IMR-90 (cell line): ENCODE measurements around the gene PLN. TPM values are rescaled to one million over a fixed set of nuclear protein-coding genes. Genes with fewer than 3 reads are reported as not detected.

Source experiments
- ATAC-seq: fragments of 200-7000 bp; cut with Tn5 transposase; 2 replicates; pipeline ENCODE4 v1.9.1; 2020; ENCODE audit warnings: low read depth, mild to moderate bottlenecking, moderate library complexity
- BruUV-seq: library from RNA; stranded (reverse); fragments of 400-500 nt; replicated peaks from 2 replicates; lab custom pipeline; 2021; lab: Mats Ljungman, UMichigan
- CTCF ChIA-PET: fragments of 300-600 bp; formaldehyde crosslinking; extraction: SDS; loops from one replicate; lab custom pipeline; 2021; ENCODE audit warnings: antibody characterized with exemption; lab: Yijun Ruan, JAX
- POLR2A ChIA-PET: fragments of 300-600 bp; sonication (Branson Sonifier 250); formaldehyde crosslinking; loops from one replicate; lab custom pipeline; 2022; ENCODE audit warnings: antibody characterized with exemption; ENCODE audit not compliant: unreplicated experiment; lab: Charles Lee
- DNase-seq: peaks from one replicate; pipeline ENCODE4 v3.0.0; 2013
- H2AFZ ChIP-seq: replicated peaks from 2 replicates; pipeline ENCODE3; 2013; ENCODE audit warnings: low read length, mild to moderate bottlenecking; ENCODE audit not compliant: poor library complexity
- H2AK5ac ChIP-seq: 2 replicates; pipeline ENCODE4 v1.6.1; 2013; ENCODE audit warnings: low read depth, low read length, inconsistent platforms
- H2AK9ac ChIP-seq: replicated peaks from 2 replicates; pipeline ENCODE3; 2013; ENCODE audit warnings: mild to moderate bottlenecking, low read depth, low read length, moderate library complexity; ENCODE audit not compliant: poor library complexity
- H2BK120ac ChIP-seq: 2 replicates; pipeline ENCODE4 v1.6.1; 2013; ENCODE audit warnings: low read depth, low read length, inconsistent platforms
- H2BK15ac ChIP-seq: 3 replicates; pipeline ENCODE4 v1.6.1; 2013; ENCODE audit warnings: low read depth, low read length, inconsistent platforms
- H2BK20ac ChIP-seq: 2 replicates; pipeline ENCODE4 v1.6.1; 2013; ENCODE audit warnings: low read depth, mild to moderate bottlenecking, inconsistent platforms, low read length, moderate library complexity
- H2BK5ac ChIP-seq: 2 replicates; pipeline ENCODE4 v1.6.1; 2013; ENCODE audit warnings: mild to moderate bottlenecking, low read depth, low read length, inconsistent platforms; ENCODE audit not compliant: poor library complexity, severe bottlenecking
- H3K14ac ChIP-seq: replicated peaks from 2 replicates; pipeline ENCODE4 v1.6.1; 2013; ENCODE audit warnings: low read depth, low read length, inconsistent platforms
- H3K18ac ChIP-seq: 2 replicates; pipeline ENCODE4 v1.6.1; 2013; ENCODE audit warnings: low read depth, low read length, control low read depth
- H3K23ac ChIP-seq: 2 replicates; pipeline ENCODE4 v1.6.1; 2013; ENCODE audit warnings: low read depth, low read length, inconsistent platforms
- H3K27ac ChIP-seq: 2 replicates; pipeline ENCODE4 v1.5.1; 2013; ENCODE audit warnings: mild to moderate bottlenecking, control low read depth, low read length; ENCODE audit not compliant: insufficient read depth
- H3K27me3 ChIP-seq: 2 replicates; pipeline ENCODE4 v1.6.1; 2013; ENCODE audit warnings: low read length; ENCODE audit not compliant: control insufficient read depth, insufficient read depth
- H3K36me3 ChIP-seq: 2 replicates; pipeline ENCODE4 v1.6.1; 2013; ENCODE audit warnings: low read length, mixed read lengths; ENCODE audit not compliant: control insufficient read depth, insufficient read depth
- H3K4ac ChIP-seq: 2 replicates; pipeline ENCODE4 v1.6.1; 2013; ENCODE audit warnings: low read depth, low read length, inconsistent platforms
- H3K4me1 ChIP-seq: 2 replicates; pipeline ENCODE4 v1.6.1; 2013; ENCODE audit warnings: low read length, mixed read lengths; ENCODE audit not compliant: control insufficient read depth, insufficient read depth
- H3K4me2 ChIP-seq: 2 replicates; pipeline ENCODE4 v1.6.1; 2013; ENCODE audit warnings: low read depth, mild to moderate bottlenecking, control low read depth, low read length, moderate library complexity
- H3K4me3 ChIP-seq: 2 replicates; pipeline ENCODE4 v1.5.1; 2013; ENCODE audit warnings: low read depth, mild to moderate bottlenecking, control low read depth, low read length, moderate library complexity; ENCODE audit not compliant: insufficient read depth
- H3K56ac ChIP-seq: 2 replicates; pipeline ENCODE4 v1.6.1; 2013; ENCODE audit warnings: low read length, inconsistent platforms; ENCODE audit not compliant: insufficient read depth; ENCODE audit errors: extremely low read depth
- H3K79me1 ChIP-seq, 2 experiments: 2 replicates each; pipeline ENCODE4 v1.6.1; 2013; ENCODE audit warnings: low read length in 2 of 2, inconsistent platforms in 1 of 2, low read depth in 1 of 2
- H3K9ac ChIP-seq: 2 replicates; pipeline ENCODE4 v1.6.1; 2013; ENCODE audit warnings: low read depth, low read length, control low read depth
- H3K9me1 ChIP-seq: 2 replicates; pipeline ENCODE4 v1.6.1; 2013; ENCODE audit warnings: low read length, inconsistent platforms; ENCODE audit not compliant: insufficient read depth
- H3K9me3 ChIP-seq: 2 replicates; pipeline ENCODE4 v1.6.1; 2013; ENCODE audit warnings: low read length; ENCODE audit not compliant: control insufficient read depth, insufficient read depth
- H4K20me1 ChIP-seq: 2 replicates; pipeline ENCODE4 v1.6.1; 2013; ENCODE audit warnings: low read length, inconsistent platforms; ENCODE audit not compliant: insufficient read depth
- H4K5ac ChIP-seq: 2 replicates; pipeline ENCODE4 v1.6.1; 2013; ENCODE audit warnings: mild to moderate bottlenecking, low read depth, low read length, control low read depth
- H4K8ac ChIP-seq, 2 experiments: 2 replicates each; pipeline ENCODE4 v1.6.1; 2013; ENCODE audit warnings: low read depth in 2 of 2, low read length in 2 of 2, control low read depth in 1 of 2, inconsistent platforms in 1 of 2
- H4K91ac ChIP-seq: 2 replicates; pipeline ENCODE4 v1.6.1; 2013; ENCODE audit warnings: low read depth, low read length, inconsistent platforms; ENCODE audit not compliant: insufficient read depth
- BHLHE40 ChIP-seq: fragments of 150-350 bp; IDR thresholded peaks from 2 replicates; pipeline ENCODE4 v1.6.1; 2016; ENCODE audit warnings: mild to moderate bottlenecking, low read depth, low read length
- CEBPB ChIP-seq: IDR thresholded peaks from 2 replicates; pipeline ENCODE4 v1.6.1; 2012; ENCODE audit warnings: low read depth, low read length, improper control_type of control experiment
- CHD1 ChIP-seq: IDR thresholded peaks from 2 replicates; pipeline ENCODE4 v1.6.1; 2012; ENCODE audit warnings: low read depth, low read length, improper control_type of control experiment
- CTCF ChIP-seq: conservative IDR thresholded peaks from 2 replicates; pipeline ENCODE4 v1.5.1; 2012; ENCODE audit warnings: mild to moderate bottlenecking, low read depth, low read length, improper control_type of control experiment
- ELK1 ChIP-seq: fragments of 150-350 bp; IDR thresholded peaks from 2 replicates; pipeline ENCODE4 v1.6.1; 2016; ENCODE audit warnings: low read depth, mild to moderate bottlenecking, low read length, moderate library complexity, borderline replicate concordance
- FOS ChIP-seq: fragments of 150-350 bp; IDR thresholded peaks from 2 replicates; pipeline ENCODE4 v1.6.1; 2016; ENCODE audit warnings: low read depth, low read length
- MAFK ChIP-seq: IDR thresholded peaks from 2 replicates; pipeline ENCODE4 v1.6.1; 2012; ENCODE audit warnings: low read depth, low read length, improper control_type of control experiment
- MAZ ChIP-seq: IDR thresholded peaks from 2 replicates; pipeline ENCODE4 v1.6.1; 2012; ENCODE audit warnings: low read depth, mild to moderate bottlenecking, low read length, improper control_type of control experiment, moderate library complexity, borderline replicate concordance
- MXI1 ChIP-seq: IDR thresholded peaks from 2 replicates; pipeline ENCODE4 v1.6.1; 2012; ENCODE audit warnings: low read depth, mild to moderate bottlenecking, low read length, moderate library complexity, borderline replicate concordance
- NFE2L2 ChIP-seq: fragments of 150-350 bp; IDR thresholded peaks from 2 replicates; pipeline ENCODE4 v1.6.1; 2016; ENCODE audit warnings: low read depth, mild to moderate bottlenecking, low read length
- POLR2A ChIP-seq: IDR thresholded peaks from 2 replicates; pipeline ENCODE4 v1.6.1; 2012; ENCODE audit warnings: mild to moderate bottlenecking, low read depth, low read length
- RAD21 ChIP-seq: IDR thresholded peaks from 2 replicates; pipeline ENCODE4 v1.6.1; 2012; ENCODE audit warnings: low read length, improper control_type of control experiment
- RCOR1 ChIP-seq: IDR thresholded peaks from 2 replicates; pipeline ENCODE4 v1.6.1; 2012; ENCODE audit warnings: mild to moderate bottlenecking, low read length, improper control_type of control experiment; ENCODE audit not compliant: insufficient replicate concordance
- RFX5 ChIP-seq: IDR thresholded peaks from 2 replicates; pipeline ENCODE4 v1.8.0; 2012; ENCODE audit warnings: low read depth, mild to moderate bottlenecking, low read length, moderate library complexity
- SMC3 ChIP-seq: fragments of 150-350 bp; IDR thresholded peaks from 2 replicates; pipeline ENCODE4 v1.6.1; 2016; ENCODE audit warnings: low read depth, mild to moderate bottlenecking, antibody characterized with exemption, low read length, moderate library complexity
- WGBS, 2 experiments: methylation state at CpG; one replicate each; pipeline versions ENCODE4 v1.1.5 to v1.1.7; 2013; ENCODE audit warnings: missing lambda C conversion rate in 2 of 2; ENCODE audit not compliant: insufficient read length in 1 of 2; ENCODE audit errors: extremely low coverage in 2 of 2; 5-methylcytosine and 5-hydroxymethylcytosine counted together
- dilution Hi-C: fragments of 300-500 bp; cut with HindIII; formaldehyde crosslinking; loops from one replicate; pipeline ENCODE4 v1.14.3; 2018; ENCODE audit warnings: low sequenced_read_pairs; ENCODE audit not compliant: unreplicated experiment
- in situ Hi-C: fragments of 300-500 bp; cut with MboI; formaldehyde crosslinking; loops from 3 replicates; pipeline ENCODE4 v1.14.3; 2019; ENCODE audit warnings: low sequenced_read_pairs, inconsistent platforms, mixed read lengths
- intact Hi-C: fragments of 100-400 bp; cut with micrococcal nuclease; formaldehyde crosslinking; loops from 2 replicates; pipeline ENCODE4 v1.10.0; 2022
- polyA plus RNA-seq, 3 experiments: library from polyadenylated mRNA; depleted of rRNA; stranded (reverse); fragments of >200 nt; gene quantifications; 2 replicates each; pipeline ENCODE4 v1.2.3, GENCODE V29; 2012; ENCODE audit warnings: low replicate concordance in 1 of 3
- total RNA-seq: library from RNA; depleted of rRNA; stranded (reverse); fragments of >200 nt; gene quantifications from 2 replicates; pipeline ENCODE4 v1.2.3, GENCODE V29; 2012
- TF ChIP-seq, protein P1 (sequence below): fragments of 150-350 bp; IDR thresholded peaks from 2 replicates; pipeline ENCODE4 v1.6.1; 2017; ENCODE audit warnings: mild to moderate bottlenecking, antibody characterized with exemption, low read length, low read depth

PLN gene
- total and polyA plus RNA-seq, 2 of the 4 experiments (the other 2 are of a cell fraction): under 0.01 TPM; not detected in 1

DNA sequence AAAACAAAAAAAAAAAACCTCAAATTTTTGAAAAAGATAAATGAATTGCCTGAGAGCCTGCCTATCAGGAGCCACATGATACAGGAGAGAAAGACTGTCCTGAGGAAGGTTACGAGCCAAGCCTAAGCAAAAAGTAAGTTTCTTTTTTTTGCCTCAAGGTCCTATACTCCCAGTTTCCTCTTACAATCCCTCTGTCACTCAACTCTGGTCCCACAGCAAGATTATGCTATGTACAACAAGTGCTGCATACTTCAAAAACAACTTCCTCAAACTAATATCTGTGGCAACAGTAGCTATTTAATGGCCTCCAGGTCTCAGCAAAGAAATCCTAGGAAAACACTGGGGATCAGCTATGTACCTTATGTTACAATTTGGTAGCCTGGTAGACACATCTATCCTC, 46.8 kb downstream of the PLN start:
- Histone ChIP-seq H3K4ac (no peak overlapping the region), H3K23ac (no peak overlapping the region), H3K9me3 (no peaks in the 10 kb centered on the region), H2AK9ac (no peak overlapping the region), H3K4me3 (no peak overlapping the region), H3K18ac (no peak overlapping the region), H2BK5ac (no peak overlapping the region), H3K9me1 (no peaks in the 10 kb centered on the region; the same call in 1 of the 2 replicates), H3K9ac (no peak overlapping the region), H3K4me1 (peaks cover 5% of the 10 kb centered on the region), H4K5ac (no peak overlapping the region), H3K27ac (no peak overlapping the region), H4K91ac (no peak overlapping the region), H3K79me1 (peaks cover 28 to 34% of the 10 kb centered on the region in 2 experiments), H4K20me1 (peaks cover 9% of the 10 kb centered on the region; the same call in 1 of the 2 replicates), H2BK20ac (no peak overlapping the region), H3K36me3 (no peaks in the 10 kb centered on the region), H3K56ac (no peak overlapping the region), H3K4me2 (no peak overlapping the region), H2BK15ac (no peak overlapping the region), H2AK5ac (no peak overlapping the region), H2AFZ (no peak overlapping the region), H3K14ac (no peak overlapping the region), H3K27me3 (no peaks in the 10 kb centered on the region), H2BK120ac (no peak overlapping the region), H4K8ac (no peak overlapping the region)
- in situ Hi-C loops: no loop called here
- no TSS peak for BruUV-seq
- TF ChIP-seq ELK1: no peak
- no peak for TF ChIP-seq RCOR1
- TF ChIP-seq POLR2A: no peak
- no peak for TF ChIP-seq RAD21
- TF ChIP-seq SMC3: no peak
- TF ChIP-seq MXI1: no peak
- no peak for TF ChIP-seq MAFK
- TF ChIP-seq FOS: no peak
- TF ChIP-seq BHLHE40: no peak
- no peak for TF ChIP-seq CHD1
- TF ChIP-seq NFE2L2: no peak
- TF ChIP-seq CTCF: no peak
- TF ChIP-seq MAZ: no peak
- TF ChIP-seq, protein P1, sequence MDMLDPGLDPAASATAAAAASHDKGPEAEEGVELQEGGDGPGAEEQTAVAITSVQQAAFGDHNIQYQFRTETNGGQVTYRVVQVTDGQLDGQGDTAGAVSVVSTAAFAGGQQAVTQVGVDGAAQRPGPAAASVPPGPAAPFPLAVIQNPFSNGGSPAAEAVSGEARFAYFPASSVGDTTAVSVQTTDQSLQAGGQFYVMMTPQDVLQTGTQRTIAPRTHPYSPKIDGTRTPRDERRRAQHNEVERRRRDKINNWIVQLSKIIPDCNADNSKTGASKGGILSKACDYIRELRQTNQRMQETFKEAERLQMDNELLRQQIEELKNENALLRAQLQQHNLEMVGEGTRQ: no peak
- TF ChIP-seq CEBPB: no peak
- TF ChIP-seq RFX5: no peak
- no peak for DNase-seq
- 80% methylated on average over 1 of the region's 1 CpG; no CpG with 5 or more reads in 1 of the 2 experiments for WGBS, 2 experiments
- ChIA-PET POLR2A (interaction anchor here (0.6 kb wide), 1 partner anchor 186 kb away, joined by 4 read pairs; no protein-coding TSS in a partner anchor), CTCF (no interaction called here)
- intact Hi-C loops: no loop called here
- ATAC-seq: no peak
- dilution Hi-C loops: no loop called here
